HG03565 (cell line): ENCODE results near the gene LYSMD2.

Source experiments
- ATAC-seq: cut with Tn5 transposase; IDR thresholded peaks from one replicate; pipeline ENCODE4 v1.9.1; 2021; ENCODE audit warnings: mild to moderate bottlenecking, moderate library complexity; ENCODE audit not compliant: unreplicated experiment

Gene LYSMD2

DNA sequence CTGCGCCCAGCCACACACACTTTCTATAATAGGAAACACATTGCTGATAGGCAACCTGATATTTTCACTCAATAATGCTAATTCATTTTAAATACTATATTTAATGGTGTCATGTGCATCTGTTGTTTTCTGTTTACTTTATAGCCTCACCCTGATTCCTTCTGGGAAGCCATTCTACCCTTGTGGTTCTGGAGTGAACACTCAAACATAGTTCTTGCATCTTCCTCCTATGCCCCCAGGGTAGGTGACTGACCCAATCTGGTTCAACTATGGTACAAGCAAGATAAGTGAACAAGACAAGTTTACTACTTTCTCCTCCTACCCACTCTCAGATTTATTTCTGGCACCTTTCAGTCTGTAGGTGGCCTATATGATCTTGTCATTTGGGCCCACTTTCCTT lies 60.4 kb downstream of the LYSMD2 start:
- ATAC-seq = no peak

DNA sequence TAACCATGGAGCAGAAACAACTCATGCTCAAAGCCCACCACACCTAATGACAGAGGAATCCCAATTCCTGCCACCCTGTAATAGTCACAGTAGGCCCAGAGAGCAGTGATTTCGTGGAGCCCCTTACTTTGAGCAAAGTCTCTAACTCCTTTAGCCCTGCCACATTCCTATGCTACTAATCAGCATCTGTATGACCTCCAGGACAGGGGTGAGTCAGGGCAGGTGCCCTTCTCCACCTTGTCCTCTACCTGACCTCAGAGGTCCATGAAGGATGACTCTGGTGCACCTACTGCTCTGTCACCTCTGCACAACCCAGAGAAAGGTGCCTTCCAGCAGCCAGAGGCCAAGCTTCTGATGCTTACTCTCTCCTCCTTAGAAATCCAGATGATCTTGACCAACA lies 62.2 kb downstream of the LYSMD2 start:
- ATAC-seq = no peak
